Parathyroid adenoma (tissue), 2 donors: ENCODE measurements around the gene ADAT3.
A peak's percentile ranks its signal among the peaks of the same experiment; 100 is the strongest.
"Not testable (repeated sequence)": the region's sequence is repeated elsewhere in the genome, so short reads cannot be mapped to it uniquely, and the experiment has no call there.

Experiments
- H2AFZ ChIP-seq: fragments of 300-600 bp; sonication (generic); one replicate; pipeline ENCODE4 v1.7.0; 2017; ENCODE audit warnings: antibody characterized with exemption, mild to moderate bottlenecking
- H3K27ac ChIP-seq: fragments of 300-600 bp; sonication (generic); one replicate; pipeline ENCODE4 v1.7.0; 2017
- H3K27me3 ChIP-seq: fragments of 300-600 bp; sonication (generic); one replicate; pipeline ENCODE4 v1.7.0; 2017; ENCODE audit warnings: low read length; ENCODE audit not compliant: control insufficient read depth, insufficient read depth
- H3K36me3 ChIP-seq: fragments of 300-600 bp; sonication (generic); one replicate; pipeline ENCODE4 v1.7.0; 2017; ENCODE audit warnings: low read length; ENCODE audit not compliant: control insufficient read depth, insufficient read depth
- H3K4me1 ChIP-seq: fragments of 300-600 bp; sonication (generic); one replicate; pipeline ENCODE4 v1.7.0; 2017; ENCODE audit warnings: control low read depth
- H3K4me2 ChIP-seq: fragments of 300-600 bp; sonication (generic); one replicate; pipeline ENCODE4 v1.7.0; 2017; ENCODE audit warnings: low read length
- H3K4me3 ChIP-seq: fragments of 300-600 bp; sonication (generic); one replicate; pipeline ENCODE4 v1.7.0; 2017; ENCODE audit warnings: low read depth, low read length
- H3K79me2 ChIP-seq: fragments of 300-600 bp; sonication (generic); one replicate; pipeline ENCODE4 v1.7.0; 2017; ENCODE audit warnings: control low read depth
- H3K9ac ChIP-seq: fragments of 300-600 bp; sonication (generic); one replicate; pipeline ENCODE4 v1.7.0; 2017; ENCODE audit warnings: mild to moderate bottlenecking
- H3K9me3 ChIP-seq: fragments of 300-600 bp; sonication (generic); one replicate; pipeline ENCODE4 v1.7.0; 2017; ENCODE audit warnings: low read length; ENCODE audit not compliant: control insufficient read depth
- TF ChIP-seq, protein P1 (sequence below): fragments of 300-600 bp; sonication (generic); IDR thresholded peaks from one replicate; pipeline ENCODE4 v1.7.0; 2017; ENCODE audit warnings: antibody characterized with exemption, mild to moderate bottlenecking
- donor health status: primary hyperparathyroidism.

Gene ADAT3

DNA sequence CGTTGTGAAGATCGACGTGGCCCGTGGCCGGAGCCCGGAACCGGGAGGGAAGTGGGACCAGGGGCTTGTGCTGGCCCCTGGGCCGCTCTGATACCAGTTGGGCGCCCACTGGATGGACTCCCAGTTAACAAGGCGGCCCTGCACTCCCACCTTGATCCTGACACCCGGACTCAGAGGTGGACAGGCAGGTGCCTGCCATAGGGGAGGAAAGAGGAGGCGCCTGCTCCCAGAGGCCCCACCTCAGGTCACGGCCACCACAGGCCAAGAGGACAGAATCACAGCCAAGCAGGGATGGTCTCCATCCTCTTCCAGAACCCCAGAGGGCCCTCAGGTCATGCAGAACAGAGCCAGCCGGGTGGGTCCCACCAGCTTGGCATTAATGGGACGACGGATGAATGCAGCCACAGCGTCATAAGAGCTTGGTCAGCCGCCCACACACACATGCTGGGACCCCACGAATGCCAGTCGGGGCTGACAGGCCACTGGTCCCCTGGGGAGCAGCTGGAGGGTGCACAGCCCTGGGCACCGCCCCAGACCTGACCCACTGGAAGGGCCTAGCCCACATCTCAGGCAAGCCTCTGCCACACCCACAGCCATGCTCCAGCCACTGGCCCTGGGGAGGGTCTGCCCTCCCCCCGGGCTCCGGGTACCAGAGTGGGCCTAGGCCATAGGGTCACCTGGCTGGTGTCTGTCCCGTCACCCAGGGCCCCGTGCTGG is 32.2 kb upstream of the ADAT3 start:
- H3K4me3 ChIP-seq, result peak overlapping the region; percentile 80
- peak overlapping the region; percentile 77 for H3K4me2 ChIP-seq
- H3K27ac ChIP-seq, result peak overlapping the region; percentile 92
- H2AFZ ChIP-seq, result peak overlapping the region; percentile 59
- no peak overlapping the region for H3K9ac ChIP-seq
- no peaks in the 10 kb centered on the region for H3K27me3 ChIP-seq
- H3K4me1 ChIP-seq, result peaks cover 23% of the 10 kb centered on the region
- no peaks in the 10 kb centered on the region for H3K9me3 ChIP-seq
- H3K36me3 ChIP-seq, result no peaks in the 10 kb centered on the region
- peaks cover 44% of the 10 kb centered on the region for H3K79me2 ChIP-seq
- TF ChIP-seq, protein P1, sequence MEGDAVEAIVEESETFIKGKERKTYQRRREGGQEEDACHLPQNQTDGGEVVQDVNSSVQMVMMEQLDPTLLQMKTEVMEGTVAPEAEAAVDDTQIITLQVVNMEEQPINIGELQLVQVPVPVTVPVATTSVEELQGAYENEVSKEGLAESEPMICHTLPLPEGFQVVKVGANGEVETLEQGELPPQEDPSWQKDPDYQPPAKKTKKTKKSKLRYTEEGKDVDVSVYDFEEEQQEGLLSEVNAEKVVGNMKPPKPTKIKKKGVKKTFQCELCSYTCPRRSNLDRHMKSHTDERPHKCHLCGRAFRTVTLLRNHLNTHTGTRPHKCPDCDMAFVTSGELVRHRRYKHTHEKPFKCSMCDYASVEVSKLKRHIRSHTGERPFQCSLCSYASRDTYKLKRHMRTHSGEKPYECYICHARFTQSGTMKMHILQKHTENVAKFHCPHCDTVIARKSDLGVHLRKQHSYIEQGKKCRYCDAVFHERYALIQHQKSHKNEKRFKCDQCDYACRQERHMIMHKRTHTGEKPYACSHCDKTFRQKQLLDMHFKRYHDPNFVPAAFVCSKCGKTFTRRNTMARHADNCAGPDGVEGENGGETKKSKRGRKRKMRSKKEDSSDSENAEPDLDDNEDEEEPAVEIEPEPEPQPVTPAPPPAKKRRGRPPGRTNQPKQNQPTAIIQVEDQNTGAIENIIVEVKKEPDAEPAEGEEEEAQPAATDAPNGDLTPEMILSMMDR, result no peak

DNA sequence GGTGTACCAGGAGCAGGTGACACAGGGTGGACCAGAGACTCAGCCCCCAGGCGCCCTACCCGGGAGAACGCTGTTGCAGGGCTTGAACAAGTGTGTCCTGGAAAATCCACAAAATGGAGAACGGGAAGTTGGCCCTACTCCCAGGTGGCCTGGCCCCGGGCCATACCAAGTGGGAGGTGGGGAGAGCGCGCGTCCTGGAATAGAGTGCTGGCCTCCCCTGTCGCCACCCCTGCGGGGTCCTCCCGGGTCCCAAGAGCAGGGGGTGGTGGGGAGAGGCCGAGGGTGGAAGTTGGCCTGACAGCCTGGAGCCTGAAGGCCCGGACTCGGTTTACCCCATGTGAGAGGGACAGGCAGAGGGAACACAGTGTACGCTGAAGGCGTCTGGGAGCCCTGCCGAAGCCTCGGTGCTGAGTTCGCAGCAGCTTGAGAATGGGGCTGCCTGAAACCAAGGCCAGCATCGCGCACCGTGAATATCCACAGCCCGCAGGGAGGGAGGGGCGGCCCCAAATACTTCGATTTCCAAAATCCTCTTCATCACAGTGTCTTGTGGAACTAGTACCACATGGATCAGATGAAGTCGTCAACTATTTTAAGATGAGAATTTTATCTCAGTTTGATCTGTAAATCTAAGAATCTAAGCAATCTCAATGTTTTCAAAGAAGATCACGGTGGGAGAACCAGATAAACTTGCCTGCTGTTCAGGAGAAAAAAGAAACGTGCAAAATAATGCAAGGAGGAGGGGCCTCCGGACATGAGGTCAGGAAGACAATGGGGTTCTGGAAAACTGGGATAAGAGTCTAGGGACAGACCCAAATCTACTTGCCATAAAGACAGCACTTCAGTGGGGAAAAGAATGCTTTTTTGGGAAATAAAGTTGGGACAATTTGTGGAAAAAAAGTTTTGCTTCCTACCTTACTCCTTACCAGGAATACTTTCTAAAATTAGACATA is 31.4 kb upstream of the ADAT3 start:
- TF ChIP-seq, protein P1, result no peak
- H3K27ac ChIP-seq, result peak overlapping the region; percentile 92
- no peaks in the 10 kb centered on the region for H3K27me3 ChIP-seq
- H3K4me1 ChIP-seq, result peaks cover 23% of the 10 kb centered on the region
- H2AFZ ChIP-seq, result peak overlapping the region; percentile 59
- no peak overlapping the region for H3K9ac ChIP-seq
- H3K4me2 ChIP-seq, result peak overlapping the region; percentile 77
- peaks cover 44% of the 10 kb centered on the region for H3K79me2 ChIP-seq
- peak overlapping the region; percentile 80 for H3K4me3 ChIP-seq
- no peaks in the 10 kb centered on the region for H3K36me3 ChIP-seq
- H3K9me3 ChIP-seq, result no peaks in the 10 kb centered on the region

DNA sequence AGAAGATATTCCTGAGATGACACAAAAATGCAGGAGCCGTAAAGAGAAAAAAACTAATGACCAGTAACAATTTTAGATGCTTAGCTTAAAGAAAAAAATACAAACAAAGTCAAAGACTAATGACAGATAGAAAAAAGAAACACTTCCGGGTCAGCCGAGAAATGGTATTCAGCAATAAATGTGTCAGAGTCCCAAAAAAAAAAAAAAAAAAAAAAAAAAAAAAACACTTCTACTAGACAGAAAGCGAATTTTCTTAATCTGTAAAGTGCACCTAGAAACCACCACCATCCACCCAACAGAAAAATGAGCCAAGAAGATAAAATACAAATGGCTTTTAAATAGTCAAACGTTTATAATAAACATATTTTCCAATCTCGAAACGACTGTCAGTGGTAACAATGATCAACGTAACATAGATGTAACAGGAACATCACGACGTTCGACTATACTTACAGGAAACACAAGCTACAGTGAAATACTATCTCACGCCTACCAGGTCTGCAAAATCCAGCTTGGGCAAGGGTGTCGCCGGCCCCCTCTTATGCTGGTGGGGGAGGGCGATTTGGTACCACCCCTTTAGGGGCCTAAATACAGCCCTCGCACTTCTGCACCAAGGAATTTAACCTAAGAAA is 30.5 kb upstream of the ADAT3 start:
- H3K4me2 ChIP-seq, result peak overlapping the region; percentile 77
- peaks cover 23% of the 10 kb centered on the region for H3K4me1 ChIP-seq
- no peak overlapping the region for H3K9ac ChIP-seq

DNA sequence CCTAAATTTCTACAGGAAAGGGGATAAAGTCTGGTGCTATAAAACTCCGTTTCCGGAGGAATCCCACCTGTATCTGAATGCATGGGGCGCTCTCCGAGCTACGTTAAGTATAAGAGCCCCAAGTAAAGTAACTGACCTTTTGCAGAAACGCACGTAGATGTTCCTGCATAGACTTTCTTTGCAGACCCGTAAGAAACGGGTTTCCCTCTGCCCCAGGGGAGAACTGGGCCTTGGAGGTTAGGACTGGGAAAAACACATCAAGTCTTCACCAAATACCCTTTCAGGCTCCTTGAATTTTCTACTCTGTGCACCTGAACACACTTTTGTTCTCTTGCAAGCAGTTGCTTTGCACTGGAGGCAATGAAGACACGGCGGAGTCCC is 29.9 kb upstream of the ADAT3 start:
- H3K27me3 ChIP-seq, H3K9me3 ChIP-seq, H3K9ac ChIP-seq, H3K36me3 ChIP-seq: not testable (repeated sequence)
- H3K4me3 ChIP-seq, result peak overlapping the region; percentile 80
- peaks cover 35% of the 10 kb centered on the region for H3K79me2 ChIP-seq
- peak overlapping the region; percentile 77 for H3K4me2 ChIP-seq
- H3K4me1 ChIP-seq, result peaks cover 23% of the 10 kb centered on the region
- H2AFZ ChIP-seq, result peak overlapping the region; percentile 89
- H3K27ac ChIP-seq, result peak overlapping the region; percentile 92

More for the DNA sequence above, 30.5 kb upstream of the ADAT3 start:
- H3K36me3 ChIP-seq, result no peaks in the 10 kb centered on the region
- H2AFZ ChIP-seq, result no peak overlapping the region
- H3K4me3 ChIP-seq, result peak overlapping the region; percentile 80
- peaks cover 38% of the 10 kb centered on the region for H3K79me2 ChIP-seq
- H3K27me3 ChIP-seq, result no peaks in the 10 kb centered on the region
- peak overlapping the region; percentile 92 for H3K27ac ChIP-seq
- TF ChIP-seq, protein P1, result no peak
- no peaks in the 10 kb centered on the region for H3K9me3 ChIP-seq
